HG02973 (cell line): ENCODE results near the gene CCDC91.

ENCODE experiments used
- ATAC-seq: cut with Tn5 transposase; IDR thresholded peaks from one replicate; pipeline ENCODE4 v1.9.1; 2021; ENCODE audit warnings: moderate library complexity; ENCODE audit not compliant: unreplicated experiment

The CCDC91 gene

DNA sequence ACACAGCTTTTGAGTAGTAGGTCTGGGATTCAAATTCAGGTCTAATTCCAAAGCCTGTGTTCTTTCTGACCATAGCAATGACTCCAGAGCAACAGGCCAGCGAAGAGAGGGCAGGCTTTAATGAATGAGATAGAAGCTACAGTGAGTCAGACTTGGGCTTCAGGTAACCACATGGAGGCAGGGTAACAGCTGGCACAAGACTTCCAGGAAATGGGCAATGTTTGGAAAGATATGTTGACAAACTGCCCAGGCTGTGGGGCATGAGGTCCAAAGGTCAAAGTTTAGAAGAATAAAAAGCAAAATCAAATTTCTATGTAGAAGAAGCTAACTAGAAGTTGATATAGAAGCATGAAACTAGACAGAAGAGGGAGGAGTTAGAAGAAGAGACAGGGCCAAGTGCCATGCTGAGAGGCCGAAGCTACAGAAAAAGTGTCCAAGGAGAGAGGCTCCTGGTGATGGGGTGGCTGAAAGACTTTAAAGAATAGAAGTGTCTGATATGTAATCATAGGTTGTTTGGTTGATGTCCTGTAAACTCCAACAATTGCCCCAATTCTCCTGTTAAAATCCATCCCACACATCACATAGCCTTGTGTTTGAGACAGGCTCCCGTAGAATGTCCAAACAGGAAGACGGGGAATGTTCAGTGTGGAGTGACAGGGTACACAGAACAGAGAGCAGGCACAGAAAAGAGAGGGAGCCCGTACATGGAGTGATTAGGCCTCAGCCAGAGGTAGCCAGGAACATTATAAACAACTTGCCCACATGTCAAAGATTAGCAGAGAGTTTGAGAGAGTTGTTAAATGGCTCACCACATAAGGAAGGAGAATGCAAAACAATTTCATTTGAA, 384.7 kb downstream of the CCDC91 start:
- no peak for ATAC-seq

GRCh38 chr12:28575593-28576205, 385.4 kb downstream of the CCDC91 start:
- ATAC-seq = no peak

DNA sequence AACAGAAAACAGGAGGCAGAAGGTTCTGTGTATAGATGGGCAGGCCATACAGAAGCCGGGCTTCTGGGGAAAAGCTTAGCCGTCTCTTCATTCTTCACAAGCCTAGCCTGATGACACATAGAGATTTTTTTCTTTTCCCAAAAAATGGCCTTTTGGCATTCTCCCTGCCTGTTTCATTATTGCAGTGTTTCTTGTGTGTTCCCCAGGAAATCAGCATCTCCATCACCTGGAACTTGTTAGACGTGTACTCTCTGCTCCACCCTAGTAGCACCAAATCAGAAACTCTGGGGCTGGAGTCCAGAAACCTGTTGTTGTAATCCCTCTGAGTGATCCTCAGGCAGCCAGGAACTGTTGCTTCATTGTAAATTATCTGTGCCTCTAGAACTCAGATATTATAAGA, 388.1 kb downstream of the CCDC91 start:
- ATAC-seq = no peak

DNA sequence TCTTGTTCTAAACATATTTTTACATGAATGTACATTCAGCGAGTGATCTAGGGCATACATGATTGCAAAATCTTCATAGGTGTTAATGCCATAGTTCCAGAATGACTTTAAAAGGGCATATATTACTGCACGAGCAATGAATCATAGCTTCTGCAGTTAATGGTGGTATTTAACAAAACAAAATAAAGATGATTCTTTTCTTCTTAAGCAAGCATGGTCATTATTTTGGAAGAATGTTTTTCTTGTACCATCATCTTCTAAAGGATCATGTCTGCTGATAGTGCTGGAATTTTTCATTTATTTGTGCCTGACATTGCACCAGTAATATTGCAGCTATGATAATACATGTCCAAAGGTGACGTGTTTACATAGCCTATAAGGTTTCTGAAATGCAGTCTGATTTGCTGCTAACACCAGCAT, 388.6 kb downstream of the CCDC91 start:
- no peak for ATAC-seq

- ATAC-seq = no peak
Measured at GRCh38 chr12:28582672-28583376, 392.6 kb downstream of the CCDC91 start.

- no peak for ATAC-seq
Measured at GRCh38 chr12:28583701-28584261, 393.5 kb downstream of the CCDC91 start.

GRCh38 chr12:28585146-28585545, 394.9 kb downstream of the CCDC91 start:
- ATAC-seq = no peak

GRCh38 chr12:28586481-28586880, 396.2 kb downstream of the CCDC91 start:
- no peak for ATAC-seq

- no peak for ATAC-seq
Measured at GRCh38 chr12:28591831-28592230, 401.6 kb downstream of the CCDC91 start.
